ENCODE results near the gene CATSPER4.

- peak; percentile 73 to 90 (median 87) for TF ChIP-seq CTCF (IDR thresholded peaks at IDR 0.05)
- TF ChIP-seq POLR2A (IDR thresholded peaks at IDR 0.05), result no peak
These were observed 20.5 kb upstream of the CATSPER4 start, which contains the start of gene ZNF593 for GRCh38 chr1:26169669-26170471.

All from vagina (tissue), 2 donors.